Epithelial cell of esophagus (primary cell): ENCODE measurements around the gene AACS.

Experiments
- DNase-seq: peaks from one replicate; pipeline ENCODE4 v3.0.0; 2010; ENCODE audit warnings: low read depth
- H3K4me3 ChIP-seq: 2 replicates; pipeline ENCODE4 v1.5.1; 2011; ENCODE audit warnings: mild to moderate bottlenecking, low read length, control low read depth
- CTCF ChIP-seq: IDR thresholded peaks from 2 replicates; pipeline ENCODE4 v1.5.1; 2011; ENCODE audit warnings: low read depth, mild to moderate bottlenecking, low read length, control low read depth, inconsistent platforms; ENCODE audit not compliant: insufficient read depth; ENCODE audit errors: missing control alignments

The AACS gene

GRCh38 chr12:125065021-125065918 lies at the start of gene AACS:
Gene AACS, plus strand, starts transcription at chr12:125065435. Its CDS starts 150 bp downstream, at chr12:125065585.
- no peak for TF ChIP-seq CTCF
- peak; percentile 79 for DNase-seq
- H3K4me3 ChIP-seq, result peak within 1 kb of the TSS; percentile 81

- TF ChIP-seq CTCF, result no peak
- no peak for DNase-seq
- H3K4me3 ChIP-seq, result no peak overlapping the region
Observed at GRCh38 chr12:125015680-125016310, 49.4 kb upstream of the AACS start.

- DNase-seq, result no peak
- H3K4me3 ChIP-seq, result no peak overlapping the region
- TF ChIP-seq CTCF, result no peak
Observed at GRCh38 chr12:125017801-125018200, 47.4 kb upstream of the AACS start.

GRCh38 chr12:125018356-125018755 lies 46.9 kb upstream of the AACS start:
- no peak for TF ChIP-seq CTCF
- no peak for DNase-seq
- no peak overlapping the region for H3K4me3 ChIP-seq

- no peak for TF ChIP-seq CTCF
- no peak for DNase-seq
- H3K4me3 ChIP-seq, result no peak overlapping the region
Observed at GRCh38 chr12:125021096-125021495, 44.1 kb upstream of the AACS start.

GRCh38 chr12:125021771-125022170 lies 43.5 kb upstream of the AACS start:
- no peak for TF ChIP-seq CTCF
- no peak overlapping the region for H3K4me3 ChIP-seq
- DNase-seq, result no peak
